GM21367 (cell line): ENCODE measurements around the gene SPATS2L.
A peak's percentile ranks its signal among the peaks of the same experiment; 100 is the strongest.

Experiments used
- ATAC-seq: cut with Tn5 transposase; IDR thresholded peaks from one replicate; pipeline ENCODE4 v1.9.1; 2021; ENCODE audit not compliant: unreplicated experiment

Gene SPATS2L

DNA sequence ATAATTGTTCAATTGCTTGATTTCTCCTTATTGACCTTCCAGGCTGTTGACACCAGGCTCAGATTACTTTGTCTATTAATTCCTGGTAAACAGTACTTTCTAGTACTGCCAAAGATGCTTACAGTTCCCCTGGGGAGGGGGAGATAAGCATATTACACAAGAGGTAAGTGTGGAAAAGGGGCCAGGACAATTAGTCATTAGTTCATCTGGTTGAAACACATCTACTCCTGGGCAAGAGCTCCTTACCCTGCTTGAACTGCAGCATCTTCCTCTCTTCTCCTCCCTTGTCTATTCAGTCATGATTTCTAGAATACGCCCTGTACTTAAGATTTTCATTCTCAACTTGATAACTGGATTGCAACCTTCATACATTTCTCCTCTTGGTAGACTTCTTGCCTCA lies 10.4 kb upstream of the SPATS2L start:
- no peak for ATAC-seq

DNA sequence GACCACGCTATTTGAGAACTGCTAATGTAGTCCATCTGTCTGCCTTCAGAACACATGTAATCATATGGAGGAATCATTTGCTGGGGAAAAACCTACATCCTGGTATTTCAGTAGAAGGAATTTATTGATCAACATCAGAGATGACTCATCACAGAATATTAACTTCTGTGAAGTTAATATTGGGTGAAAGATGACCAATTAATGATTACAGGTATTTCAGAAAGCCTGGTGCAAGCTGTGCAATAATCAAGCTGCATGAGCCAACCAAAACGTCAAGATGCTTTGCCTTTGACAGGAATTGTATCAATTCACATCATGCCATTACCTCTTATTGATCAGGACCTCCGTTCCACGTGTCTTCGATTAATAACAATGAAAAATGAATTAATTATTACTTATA lies 9.4 kb upstream of the SPATS2L start:
- no peak for ATAC-seq

DNA sequence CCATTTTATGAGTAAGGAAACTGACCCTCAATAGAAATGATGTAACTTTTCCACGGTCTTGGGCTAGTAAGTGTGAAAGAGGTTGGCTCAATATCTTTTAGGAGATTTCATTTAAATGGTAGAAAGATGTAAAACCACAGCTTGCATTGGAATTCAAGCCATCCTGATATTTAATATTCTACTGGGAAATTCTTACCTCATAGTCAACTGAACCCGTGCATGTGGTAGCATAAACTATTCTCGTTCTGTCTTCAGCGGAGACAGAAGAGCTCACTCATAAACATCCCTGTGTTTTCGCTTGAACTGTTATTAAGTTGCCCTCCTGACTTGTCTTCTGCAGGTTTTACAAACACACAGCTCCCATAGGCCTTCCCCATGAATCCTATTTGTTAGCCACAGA lies 8.5 kb upstream of the SPATS2L start:
- ATAC-seq: no peak

DNA sequence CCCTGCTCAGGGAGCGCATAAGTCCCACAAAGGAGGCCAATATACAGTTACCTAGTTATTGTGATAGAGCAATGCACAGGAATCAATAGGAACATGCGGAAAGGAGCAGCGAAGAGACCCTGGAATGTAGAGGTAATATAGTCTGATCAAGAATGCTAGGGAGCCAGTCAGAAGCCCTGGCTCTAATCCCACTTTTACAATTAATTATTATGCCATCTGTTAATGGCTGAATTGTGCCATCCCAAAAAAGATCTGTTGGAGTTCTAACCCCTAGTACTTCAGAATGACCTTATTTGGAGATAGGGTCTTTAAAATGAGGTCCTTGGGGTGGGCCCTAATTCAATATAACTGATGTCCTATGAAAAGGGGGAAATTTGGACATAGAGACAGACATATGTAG lies 7.7 kb upstream of the SPATS2L start:
- no peak for ATAC-seq

DNA sequence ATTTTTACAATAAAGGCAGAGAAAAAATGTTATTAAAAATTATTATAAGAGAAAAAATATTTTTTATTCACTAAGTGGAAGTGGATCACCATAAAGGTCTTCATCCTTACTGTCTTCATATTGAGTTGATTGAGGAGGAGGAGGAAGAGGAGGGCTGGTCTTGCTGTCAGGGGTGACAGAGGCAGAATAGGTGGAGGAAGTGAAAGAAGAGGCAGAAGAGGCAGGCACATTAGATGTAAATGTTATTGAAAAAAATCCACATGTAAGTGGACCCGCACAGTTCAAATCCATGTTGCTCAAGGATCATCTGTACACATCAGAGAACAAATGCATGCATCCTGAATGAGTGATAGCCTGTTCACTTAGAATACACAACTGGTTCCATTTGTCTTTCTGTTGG lies 6.4 kb upstream of the SPATS2L start:
- no peak for ATAC-seq

DNA sequence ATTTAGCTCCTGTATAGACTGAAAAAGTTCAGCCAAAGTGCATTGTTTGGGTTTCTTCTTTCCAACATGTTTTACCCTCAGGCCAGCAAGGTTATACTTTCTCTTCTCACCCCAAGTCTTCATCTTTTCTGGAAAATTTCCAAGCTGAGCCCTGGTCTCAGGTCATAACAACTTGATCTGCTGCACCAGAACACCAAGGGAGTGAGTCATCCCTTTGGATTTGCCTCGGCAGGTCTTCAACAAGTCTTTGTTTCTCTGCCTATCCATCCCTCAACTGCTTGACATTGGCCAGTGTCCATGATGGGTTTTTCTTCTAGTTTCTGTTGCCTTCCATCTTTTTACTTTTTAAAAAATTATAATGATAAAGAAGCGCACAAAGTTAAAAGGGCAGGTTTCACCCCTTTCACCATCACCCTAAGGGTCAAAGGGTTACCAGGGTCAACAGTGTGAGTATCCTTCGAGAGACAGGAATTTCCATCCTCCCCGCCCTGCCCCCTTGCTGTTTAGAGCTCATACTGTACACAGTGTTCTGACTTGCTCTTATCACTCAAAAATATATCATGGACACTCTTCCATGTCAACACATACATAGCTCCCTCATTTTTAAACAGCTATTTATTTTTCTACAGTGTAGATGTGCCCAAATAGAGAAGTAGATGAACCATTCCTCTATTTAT lies 5.7 kb upstream of the SPATS2L start:
- no peak for ATAC-seq

DNA sequence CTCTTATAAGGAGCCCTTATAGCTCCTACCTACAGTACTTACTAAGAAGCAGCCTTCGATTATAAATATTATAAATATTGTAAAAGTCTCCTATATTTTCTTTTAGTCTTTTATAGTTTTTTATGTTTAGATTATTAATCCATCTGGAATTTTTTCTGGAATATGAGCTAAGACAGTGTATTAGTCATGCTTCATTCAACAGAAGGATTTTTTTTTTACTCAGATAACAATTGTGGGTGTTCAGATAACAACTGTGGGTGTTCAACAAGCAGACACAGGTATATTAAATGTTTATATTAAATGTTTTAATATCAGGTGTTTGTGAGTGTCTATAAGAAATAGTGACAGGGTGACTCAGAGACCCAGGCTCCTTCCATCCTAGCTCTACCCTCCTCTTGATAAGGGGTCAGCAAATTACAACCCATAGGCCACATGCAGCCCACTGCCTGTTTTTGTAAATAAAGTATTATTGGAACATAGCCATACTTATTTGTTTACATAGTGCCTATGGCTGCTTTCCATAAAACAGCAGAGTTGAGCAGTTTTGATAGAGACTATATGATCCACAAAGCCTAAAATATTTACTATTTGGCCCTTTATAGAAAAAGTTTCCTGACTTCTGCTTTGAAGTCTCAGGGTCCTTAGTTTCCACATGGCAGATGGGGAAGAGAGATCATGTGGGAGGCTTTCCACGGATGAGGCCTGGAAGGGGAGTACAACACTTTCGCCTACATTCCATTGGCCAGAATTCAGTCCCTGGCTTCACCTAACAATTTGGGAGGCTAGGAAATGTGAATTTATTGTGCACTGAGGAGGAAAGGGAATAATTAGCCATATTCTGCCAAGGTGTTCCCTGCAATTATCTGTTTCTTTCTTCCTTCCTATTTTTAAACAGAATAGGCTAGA lies 4.3 kb upstream of the SPATS2L start:
- ATAC-seq: no peak

DNA sequence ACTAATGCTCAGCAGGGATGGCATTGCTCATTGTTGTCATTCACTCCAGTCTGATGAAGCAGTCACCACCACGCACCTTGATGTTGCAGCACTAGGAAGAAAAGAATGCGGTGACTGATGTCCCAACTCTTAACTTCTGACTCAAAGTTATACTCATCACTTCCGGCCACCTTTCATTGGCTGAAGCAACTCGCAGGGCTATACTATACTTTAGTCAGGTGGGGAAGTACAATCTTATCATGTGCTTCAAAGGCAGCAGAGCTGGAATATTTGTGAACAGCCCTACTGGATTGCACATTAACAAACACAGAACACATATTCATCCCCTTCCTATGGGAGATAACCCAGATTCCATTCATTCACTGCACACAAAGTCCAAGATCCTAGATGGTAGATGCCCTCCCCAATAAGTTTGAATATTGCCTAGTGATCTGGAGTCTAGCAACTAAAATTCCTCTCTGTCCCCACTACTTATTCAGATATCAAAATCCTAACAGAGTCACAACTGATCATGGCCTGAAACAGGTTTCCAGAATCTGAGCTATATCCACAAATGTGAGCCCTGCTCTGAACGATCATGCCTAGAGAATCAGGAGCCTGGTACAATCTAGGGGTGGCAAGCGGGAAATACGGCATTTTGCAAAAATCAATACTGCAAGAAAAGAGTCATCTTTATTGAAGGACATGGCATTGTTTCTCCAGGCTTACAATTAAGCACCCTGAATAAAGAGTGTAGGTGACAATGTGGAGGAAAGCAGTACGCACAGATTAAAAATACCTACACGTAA lies 3.4 kb upstream of the SPATS2L start:
- ATAC-seq: no peak

DNA sequence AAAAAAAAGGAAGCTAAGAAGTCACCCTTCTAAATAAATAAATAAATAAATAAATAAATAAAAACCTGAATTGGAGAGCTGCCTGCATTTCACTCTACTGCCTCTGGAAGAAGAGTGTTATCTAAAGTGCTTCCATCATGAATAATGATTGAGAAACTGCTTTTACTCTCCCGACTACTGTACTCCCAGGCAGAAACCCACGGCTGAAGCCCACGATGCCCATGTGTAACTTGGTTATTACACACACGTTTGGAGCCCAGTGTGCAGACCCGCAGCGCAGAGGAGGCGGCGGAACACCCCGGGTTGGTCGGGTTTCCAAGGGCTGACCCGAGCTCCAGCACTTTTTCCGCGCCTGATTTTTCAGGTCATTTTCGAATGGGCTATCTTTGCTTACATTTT lies 697 bp upstream of the SPATS2L start:
- ATAC-seq: no peak

DNA sequence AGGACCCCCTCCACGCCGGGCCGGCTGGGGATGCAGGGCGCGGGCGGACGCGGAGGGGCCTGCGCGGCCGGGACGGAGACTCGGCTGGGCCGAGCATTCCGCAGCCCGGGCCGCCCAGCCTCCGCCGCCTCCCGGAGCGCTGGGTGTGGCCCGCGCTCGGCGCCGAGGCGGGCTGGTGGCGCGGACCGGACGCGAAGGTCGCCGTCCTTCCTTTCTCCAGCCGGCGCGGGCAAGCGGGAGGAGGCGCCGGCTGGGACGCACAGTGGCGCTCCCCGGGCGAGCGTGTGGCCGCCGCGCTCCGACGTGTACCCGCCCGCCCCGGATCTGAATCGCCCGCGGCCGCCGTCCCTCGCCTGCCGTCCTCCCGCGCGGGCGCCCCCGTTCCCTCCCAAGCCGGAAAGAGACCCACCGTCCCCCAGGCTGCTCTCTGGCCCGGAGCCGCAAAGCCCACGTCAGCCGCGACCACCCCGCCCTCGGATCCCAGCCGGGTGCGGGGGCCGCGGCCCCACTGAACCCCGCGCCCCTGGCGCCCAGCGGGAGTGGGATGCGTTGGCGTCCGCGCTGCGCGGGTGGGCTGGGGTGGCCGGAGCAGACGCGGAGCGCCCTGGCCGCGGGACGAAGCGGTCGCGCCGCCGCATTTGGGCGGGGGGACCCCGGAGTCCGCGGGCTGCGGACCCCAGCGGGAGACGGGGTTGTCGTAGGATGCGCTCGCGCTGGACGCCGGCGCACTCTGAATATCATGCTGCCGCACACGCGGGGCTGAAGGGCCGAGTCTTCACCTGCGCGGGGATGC lies 634 bp downstream of the SPATS2L start:
- ATAC-seq: peak; percentile 55

DNA sequence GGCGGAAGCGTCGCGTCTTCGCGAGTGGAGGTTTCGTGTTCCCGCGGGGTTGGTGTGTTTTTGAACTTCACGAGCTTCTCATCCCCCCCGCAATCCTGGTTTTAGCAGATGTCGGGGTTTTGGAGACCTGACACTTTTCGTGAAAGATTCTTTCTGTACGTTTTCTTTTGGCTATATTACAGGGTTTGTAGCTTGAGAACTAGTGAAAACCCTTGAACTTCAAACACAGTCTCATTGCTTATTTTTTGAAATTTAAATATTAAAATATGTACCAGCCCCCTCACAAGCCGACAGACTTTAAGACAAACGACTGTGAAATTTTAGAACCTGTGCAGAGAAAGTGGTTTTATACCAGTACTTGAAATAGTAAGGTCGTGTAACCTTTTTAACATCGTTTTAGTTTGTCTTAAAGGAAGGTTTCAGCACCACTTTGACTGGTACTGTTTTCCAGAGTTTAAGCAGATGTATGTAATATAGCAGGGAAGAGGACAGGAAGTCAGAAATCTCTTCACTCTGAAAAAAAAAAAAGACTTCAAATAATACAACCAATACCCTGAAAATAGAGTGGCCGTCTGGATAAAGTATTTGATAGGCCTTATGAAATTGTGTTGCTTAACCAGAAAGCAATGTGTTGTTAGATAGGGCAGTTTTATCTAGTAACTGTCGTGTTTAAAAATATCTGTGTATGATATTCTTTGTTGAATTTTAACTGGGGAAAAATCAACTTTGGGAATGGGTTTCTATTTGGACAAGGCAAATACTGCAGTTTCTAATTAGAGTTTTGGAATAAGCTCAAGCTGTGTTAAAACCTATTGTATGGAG lies 1.4 kb downstream of the SPATS2L start:
- no peak for ATAC-seq

DNA sequence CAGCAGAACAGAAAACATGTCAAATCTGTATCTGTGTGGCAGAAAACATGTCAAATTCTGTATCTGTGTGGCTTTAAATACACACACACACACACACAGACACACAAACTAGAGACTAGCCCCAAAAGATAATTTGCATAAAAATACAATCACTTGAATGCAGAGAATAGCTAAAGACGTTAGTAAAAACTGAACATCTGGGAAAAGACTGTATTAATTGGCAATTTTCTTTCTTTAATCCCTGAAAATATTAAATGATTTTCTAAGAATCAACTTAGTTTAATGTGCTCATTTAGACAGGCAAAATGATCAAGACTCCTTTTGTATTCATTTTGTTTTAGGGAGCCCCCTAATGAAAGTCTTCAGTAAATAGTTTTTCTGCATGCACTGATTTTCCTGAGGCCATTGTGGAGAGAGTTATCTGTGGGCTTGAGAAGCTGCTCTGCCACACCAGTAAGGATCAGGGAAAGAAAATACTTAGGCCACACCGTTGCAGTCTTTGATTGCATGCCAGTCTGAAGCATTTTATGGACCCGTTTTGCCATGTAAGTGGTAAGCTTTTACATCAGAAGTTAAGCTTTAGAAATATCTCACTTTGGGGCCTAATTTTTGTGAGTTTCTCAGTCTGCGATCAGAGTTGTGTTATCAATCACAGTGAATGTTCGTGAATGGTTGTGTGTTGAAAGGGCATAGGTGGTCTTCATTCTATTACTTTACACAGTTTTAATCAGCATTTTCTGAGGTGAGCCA lies 2.2 kb downstream of the SPATS2L start:
- no peak for ATAC-seq

DNA sequence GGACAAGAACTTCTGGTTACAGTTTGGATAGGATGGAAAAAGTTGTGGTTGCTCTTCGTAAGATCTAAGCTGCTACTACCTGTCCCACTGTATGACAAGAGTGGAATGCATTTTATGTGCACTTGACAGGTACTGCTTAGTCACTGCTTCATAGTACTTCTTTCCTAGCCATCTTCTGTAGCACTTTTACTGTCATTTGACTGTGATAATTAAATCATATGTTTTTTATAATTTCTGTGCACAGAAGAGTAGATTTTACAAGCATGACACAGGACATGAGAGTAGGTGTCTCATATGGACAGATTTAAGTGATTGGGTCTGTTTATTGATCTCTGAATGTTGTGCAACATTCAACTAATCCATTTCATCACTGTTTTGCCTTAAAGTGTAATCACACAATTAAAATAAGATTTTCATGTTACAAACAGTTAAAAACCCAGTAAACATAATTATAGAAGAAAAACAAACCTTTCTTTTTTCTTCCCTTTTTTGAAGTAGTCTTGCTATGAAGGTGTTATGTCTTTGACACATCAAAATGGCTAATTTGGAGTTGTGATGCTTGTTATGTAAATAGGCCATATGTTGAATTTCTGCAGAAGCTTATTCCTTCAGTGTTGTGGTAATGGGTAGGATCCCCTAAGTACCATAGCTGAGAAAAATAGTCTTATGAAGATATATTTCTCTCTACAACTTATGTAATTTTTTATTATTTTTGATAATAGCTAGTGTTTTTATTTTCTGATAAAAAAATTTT lies 3.0 kb downstream of the SPATS2L start:
- ATAC-seq: no peak

DNA sequence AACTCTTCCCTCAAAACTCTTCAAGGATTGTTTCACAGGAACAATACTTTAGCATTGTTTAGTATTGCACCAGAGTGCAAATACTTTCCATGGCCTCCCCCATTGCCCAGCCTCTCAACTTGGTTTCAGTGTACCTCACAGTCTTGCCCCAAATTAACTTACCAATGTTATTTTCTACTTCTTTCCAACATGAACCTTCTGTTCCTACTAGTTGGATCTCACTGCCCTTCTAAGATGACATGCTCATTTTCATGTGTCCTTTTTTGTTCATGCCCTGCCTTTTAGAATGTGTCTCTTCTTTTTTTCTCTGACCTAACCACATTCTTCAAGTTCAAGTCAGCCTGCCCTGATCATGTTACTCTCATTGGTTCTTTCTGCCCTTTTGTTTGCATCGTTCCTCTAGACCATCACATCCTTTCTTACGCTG lies 4.1 kb downstream of the SPATS2L start:
- ATAC-seq: no peak

DNA sequence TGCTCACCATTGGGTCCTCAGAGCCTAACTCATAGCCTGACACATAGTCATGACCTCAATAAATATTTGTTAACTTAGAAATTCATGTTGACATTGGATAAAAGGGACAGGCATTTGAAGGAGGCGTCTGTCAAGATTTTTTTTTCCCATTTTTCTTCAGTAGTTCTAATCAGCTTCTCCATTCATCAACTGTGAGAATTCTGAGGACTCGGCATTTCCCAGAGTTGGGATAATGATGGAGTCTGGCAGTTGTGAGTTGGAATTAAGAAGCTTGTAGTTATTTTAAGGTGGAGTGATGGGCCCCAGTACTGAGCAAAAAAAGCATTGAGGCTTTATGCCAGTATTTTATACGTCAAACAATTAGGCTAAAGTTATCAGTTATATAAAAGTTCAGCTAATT lies 4.6 kb downstream of the SPATS2L start:
- ATAC-seq: no peak

DNA sequence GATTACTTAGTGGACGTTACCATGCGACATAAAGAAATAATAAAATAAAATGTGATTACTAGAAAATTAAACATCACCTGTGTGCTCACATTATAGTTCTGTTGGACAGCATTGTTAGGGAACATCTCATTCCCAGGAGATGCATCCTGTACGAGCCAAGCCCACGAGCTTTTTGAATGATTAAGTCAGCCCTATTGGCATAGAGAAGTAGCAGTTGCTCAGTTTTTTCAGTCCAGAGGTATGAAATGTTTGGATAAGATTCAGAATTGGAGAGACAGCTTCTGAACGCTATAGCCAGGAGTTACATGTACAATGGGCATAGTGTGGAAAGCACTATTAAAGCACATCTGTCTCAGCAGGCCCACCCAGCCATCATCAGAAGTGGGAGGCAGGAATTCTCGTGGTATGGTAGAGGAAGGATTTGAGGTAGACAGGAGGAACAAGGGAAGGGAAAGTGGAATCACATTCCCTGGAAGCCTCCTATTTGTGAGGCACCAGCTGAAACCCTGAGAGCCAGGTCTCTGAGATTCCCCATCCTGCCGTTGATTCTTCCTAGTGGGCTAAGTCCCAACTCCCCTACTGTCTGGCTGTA lies 8.6 kb downstream of the SPATS2L start:
- no peak for ATAC-seq

DNA sequence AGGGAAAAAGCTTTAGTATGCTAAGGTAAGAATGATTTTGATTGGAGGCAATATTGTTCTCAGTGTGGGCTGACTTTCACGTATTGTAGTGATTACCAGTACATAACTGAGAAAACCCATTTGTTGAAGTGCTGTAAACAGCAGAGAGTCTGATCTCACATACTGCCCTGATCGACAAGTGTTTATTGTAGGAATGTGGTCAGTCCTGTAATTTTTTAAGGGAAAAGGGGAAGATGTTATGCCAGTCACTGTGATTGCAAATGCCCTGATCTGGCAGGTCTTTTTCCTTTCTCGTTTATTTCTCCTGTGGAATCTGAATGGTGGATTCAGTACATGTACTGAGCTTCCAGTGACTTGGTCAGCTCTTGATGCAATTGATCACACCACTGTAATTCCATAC lies 11.5 kb downstream of the SPATS2L start:
- no peak for ATAC-seq

DNA sequence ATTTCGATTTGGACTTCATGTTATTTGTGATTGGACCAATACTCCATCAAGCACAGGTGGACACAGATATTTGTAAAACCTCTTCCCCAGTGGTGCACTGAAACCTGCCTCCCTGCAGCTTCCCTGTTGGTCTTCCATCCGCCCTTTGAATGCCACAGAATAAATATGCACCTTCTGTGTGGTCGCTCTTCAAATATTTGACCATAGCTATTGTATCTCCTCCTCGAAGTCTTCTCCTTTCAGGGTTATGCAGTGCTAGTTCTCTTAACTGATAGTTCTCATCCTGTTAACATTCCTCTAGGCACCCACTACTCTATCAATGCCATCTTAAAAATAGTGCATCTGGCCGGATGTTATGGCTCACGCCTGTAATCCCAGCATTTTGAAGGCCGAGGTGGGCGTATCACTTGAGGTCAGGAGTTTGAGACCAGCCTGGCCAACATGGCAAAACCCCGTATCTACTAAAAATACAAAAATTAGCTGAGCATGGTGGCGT lies 12.5 kb downstream of the SPATS2L start:
- no peak for ATAC-seq
